Loucy (cell line): ENCODE measurements around the gene DKK3.

Source experiments
- H2AFZ ChIP-seq: fragments of 200-600 bp; sonication (generic); 2 replicates; pipeline ENCODE4 v1.6.0; 2016; ENCODE audit warnings: antibody characterized with exemption, mild to moderate bottlenecking, low read length, moderate library complexity
- H3F3A ChIP-seq: fragments of 200-600 bp; 2 replicates; pipeline ENCODE4 v1.6.0; 2016; ENCODE audit warnings: antibody characterized with exemption, low read depth, mild to moderate bottlenecking
- H3K27me3 ChIP-seq: fragments of 200-600 bp; sonication (generic); 2 replicates; pipeline ENCODE4 v1.6.1; 2014; ENCODE audit warnings: low read length, mild to moderate bottlenecking; ENCODE audit not compliant: insufficient read depth, poor library complexity, severe bottlenecking
- H3K36me3 ChIP-seq: fragments of 200-600 bp; sonication (generic); 2 replicates; pipeline ENCODE4 v1.6.1; 2016; ENCODE audit warnings: low read length; ENCODE audit not compliant: insufficient read depth
- H3K4me1 ChIP-seq: fragments of 200-600 bp; sonication (generic); 2 replicates; pipeline ENCODE4 v1.5.1; 2014; ENCODE audit warnings: low read length, mild to moderate bottlenecking; ENCODE audit not compliant: insufficient read depth, poor library complexity, severe bottlenecking
- H3K4me2 ChIP-seq: fragments of 200-600 bp; sonication (generic); 2 replicates; pipeline ENCODE4 v1.6.0; 2014; ENCODE audit warnings: antibody characterized with exemption, low read length, low read depth, mild to moderate bottlenecking; ENCODE audit not compliant: poor library complexity, severe bottlenecking
- H3K4me3 ChIP-seq: fragments of 200-600 bp; sonication (generic); 2 replicates; pipeline ENCODE4 v1.5.1; 2014; ENCODE audit warnings: low read length, mild to moderate bottlenecking, mixed read lengths; ENCODE audit not compliant: poor library complexity, severe bottlenecking
- H3K79me2 ChIP-seq: fragments of 200-600 bp; sonication (generic); 2 replicates; pipeline ENCODE4 v1.6.1; 2014; ENCODE audit warnings: low read length; ENCODE audit not compliant: insufficient read depth
- H3K9ac ChIP-seq: fragments of 200-600 bp; sonication (generic); 2 replicates; pipeline ENCODE4 v1.6.0; 2014; ENCODE audit warnings: mild to moderate bottlenecking, low read depth, low read length, moderate library complexity; ENCODE audit not compliant: poor library complexity, severe bottlenecking
- H3K9me2 ChIP-seq: fragments of 200-600 bp; sonication (generic); replicated peaks from 2 replicates; pipeline ENCODE4 v1.6.1; 2016; ENCODE audit warnings: low read depth, low read length, mixed read lengths
- H3K9me3 ChIP-seq: fragments of 200-600 bp; sonication (generic); 2 replicates; pipeline ENCODE4 v1.6.1; 2014; ENCODE audit warnings: mild to moderate bottlenecking, antibody characterized with exemption, low read length, low read depth; ENCODE audit not compliant: insufficient read depth
- H4K20me1 ChIP-seq: fragments of 200-600 bp; sonication (generic); 2 replicates; pipeline ENCODE4 v1.6.0; 2014; ENCODE audit warnings: antibody characterized with exemption, low read length, mild to moderate bottlenecking; ENCODE audit not compliant: insufficient read depth, poor library complexity, severe bottlenecking
- EZH2phosphoT487 ChIP-seq: fragments of 200-600 bp; IDR thresholded peaks from 2 replicates; pipeline ENCODE4 v1.6.1; 2018; ENCODE audit warnings: antibody characterized with exemption, mild to moderate bottlenecking, moderate library complexity, borderline replicate concordance
- TF ChIP-seq, protein P1 (sequence below): fragments of 200-600 bp; sonication (generic); conservative IDR thresholded peaks from 2 replicates; pipeline ENCODE4 v1.5.1; 2014; ENCODE audit warnings: mild to moderate bottlenecking, antibody characterized with exemption, low read length

Gene DKK3

DNA sequence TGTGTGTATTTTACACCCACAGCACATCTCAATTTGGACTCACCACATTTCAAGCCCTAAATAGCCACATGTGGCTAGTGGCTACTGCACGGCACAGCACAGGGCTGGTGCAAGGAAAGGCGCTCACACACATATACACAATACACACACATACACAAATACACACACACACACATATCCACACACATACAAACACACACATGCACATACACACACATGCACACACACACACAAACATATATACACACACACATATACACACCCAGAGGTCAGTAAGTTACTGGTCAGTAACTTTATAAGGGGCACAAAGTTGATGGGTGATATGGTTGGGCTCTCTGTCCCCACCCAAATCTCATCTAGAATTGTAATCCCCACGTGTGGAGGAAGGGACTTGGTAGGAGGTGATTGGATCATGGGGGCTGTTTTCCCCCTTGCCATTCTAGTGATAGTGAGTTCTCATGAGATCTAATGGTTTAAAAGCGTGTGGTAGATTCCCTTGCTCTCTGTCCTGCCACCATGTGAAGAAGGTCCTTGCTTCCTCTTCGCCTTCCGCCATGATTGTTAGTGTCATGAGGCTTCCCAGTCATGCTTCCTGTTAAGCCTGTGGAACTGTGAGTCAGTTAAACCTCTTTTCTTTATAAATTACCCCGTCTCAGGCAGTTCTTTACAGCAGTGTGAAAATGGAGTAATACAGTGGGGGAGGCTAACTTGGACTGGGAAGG lies 37.6 kb upstream of the DKK3 start:
- Histone ChIP-seq H3K4me2 (no peak overlapping the region), H3F3A (no peaks in the 10 kb centered on the region), H2AFZ (no peak overlapping the region), H3K4me1 (peaks cover 26% of the 10 kb centered on the region), H3K79me2 (no peaks in the 10 kb centered on the region), H4K20me1 (no peaks in the 10 kb centered on the region), H3K9me2 (no peaks in the 10 kb centered on the region), H3K4me3 (no peak overlapping the region), H3K9me3 (no peaks in the 10 kb centered on the region), H3K36me3 (no peaks in the 10 kb centered on the region), H3K27me3 (no peaks in the 10 kb centered on the region), H3K9ac (no peak overlapping the region)
- TF ChIP-seq EZH2phosphoT487: no peak
- TF ChIP-seq, protein P1, sequence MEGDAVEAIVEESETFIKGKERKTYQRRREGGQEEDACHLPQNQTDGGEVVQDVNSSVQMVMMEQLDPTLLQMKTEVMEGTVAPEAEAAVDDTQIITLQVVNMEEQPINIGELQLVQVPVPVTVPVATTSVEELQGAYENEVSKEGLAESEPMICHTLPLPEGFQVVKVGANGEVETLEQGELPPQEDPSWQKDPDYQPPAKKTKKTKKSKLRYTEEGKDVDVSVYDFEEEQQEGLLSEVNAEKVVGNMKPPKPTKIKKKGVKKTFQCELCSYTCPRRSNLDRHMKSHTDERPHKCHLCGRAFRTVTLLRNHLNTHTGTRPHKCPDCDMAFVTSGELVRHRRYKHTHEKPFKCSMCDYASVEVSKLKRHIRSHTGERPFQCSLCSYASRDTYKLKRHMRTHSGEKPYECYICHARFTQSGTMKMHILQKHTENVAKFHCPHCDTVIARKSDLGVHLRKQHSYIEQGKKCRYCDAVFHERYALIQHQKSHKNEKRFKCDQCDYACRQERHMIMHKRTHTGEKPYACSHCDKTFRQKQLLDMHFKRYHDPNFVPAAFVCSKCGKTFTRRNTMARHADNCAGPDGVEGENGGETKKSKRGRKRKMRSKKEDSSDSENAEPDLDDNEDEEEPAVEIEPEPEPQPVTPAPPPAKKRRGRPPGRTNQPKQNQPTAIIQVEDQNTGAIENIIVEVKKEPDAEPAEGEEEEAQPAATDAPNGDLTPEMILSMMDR: no peak

DNA sequence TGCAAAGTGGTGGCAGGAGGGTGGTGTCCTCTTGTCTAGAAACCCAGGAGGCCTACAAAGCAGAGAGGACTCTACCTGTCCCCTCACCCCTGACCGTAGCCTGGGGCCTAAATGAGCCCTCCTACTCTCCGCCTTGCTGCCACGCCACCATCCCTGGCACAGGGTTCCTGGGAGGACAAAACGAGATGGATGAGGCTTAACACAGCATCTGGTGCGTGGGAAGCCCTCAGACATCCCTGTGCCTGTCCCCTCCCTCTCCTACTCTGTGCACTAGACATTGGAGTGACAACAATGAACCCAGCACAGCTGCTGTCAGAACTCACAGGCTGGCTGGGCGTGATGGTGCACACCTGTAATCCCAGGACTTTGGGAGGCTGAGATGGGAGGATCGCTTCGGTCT lies 36.4 kb upstream of the DKK3 start:
- Histone ChIP-seq H3K9me2 (no peaks in the 10 kb centered on the region), H3K9ac (no peak overlapping the region), H3K4me3 (no peak overlapping the region), H3K4me2 (no peak overlapping the region), H3F3A (no peaks in the 10 kb centered on the region), H4K20me1 (no peaks in the 10 kb centered on the region), H3K36me3 (no peaks in the 10 kb centered on the region), H3K9me3 (no peaks in the 10 kb centered on the region), H3K79me2 (no peaks in the 10 kb centered on the region), H3K27me3 (no peaks in the 10 kb centered on the region), H2AFZ (peak overlapping the region; percentile 12; the same call in 1 of the 2 replicates), H3K4me1 (peaks cover 14% of the 10 kb centered on the region)
- TF ChIP-seq, protein P1: no peak
- no peak for TF ChIP-seq EZH2phosphoT487

DNA sequence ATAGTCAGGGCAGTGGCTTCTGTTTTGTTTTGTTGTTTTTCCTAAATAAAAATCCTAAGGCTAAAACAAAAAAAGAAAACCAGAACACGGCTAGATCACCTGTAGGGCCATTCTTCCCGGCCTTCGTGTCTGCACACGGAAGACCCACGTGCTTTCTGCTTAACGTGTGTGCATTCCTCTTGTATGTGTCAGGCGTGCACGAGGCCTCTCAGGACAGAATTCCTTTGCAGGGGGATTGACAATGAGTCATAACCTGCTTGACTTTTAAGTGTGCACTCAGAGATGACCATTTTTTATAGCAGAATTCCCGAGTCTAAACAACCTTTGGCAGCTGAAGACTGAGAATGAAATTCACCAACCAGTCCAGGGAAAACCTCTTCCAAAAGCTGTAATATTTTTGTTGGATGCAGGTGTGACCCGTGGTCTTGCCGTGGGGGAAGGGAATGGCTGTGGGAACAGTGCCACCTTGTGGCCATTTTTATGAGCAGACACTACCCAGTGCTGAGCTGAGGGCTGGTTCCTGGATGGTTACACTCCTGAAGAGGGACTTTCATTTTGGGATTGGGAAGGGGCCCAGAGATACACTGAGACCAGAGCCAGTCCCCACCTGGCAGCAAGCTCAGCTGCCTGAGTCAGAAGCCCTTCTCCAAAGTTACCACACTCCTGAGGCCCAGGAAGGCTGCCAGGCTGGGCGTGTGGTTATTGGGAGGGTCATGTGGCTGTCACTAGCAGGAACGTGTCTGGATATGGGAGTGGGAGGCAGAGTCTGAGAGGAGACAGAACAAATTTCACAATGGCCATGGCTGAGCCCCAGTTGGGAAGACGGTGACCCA lies 35.7 kb upstream of the DKK3 start:
- H3K79me2 ChIP-seq: no peaks in the 10 kb centered on the region
- no peaks in the 10 kb centered on the region for H3K9me3 ChIP-seq
- H3F3A ChIP-seq: no peaks in the 10 kb centered on the region
- H3K9me2 ChIP-seq: no peaks in the 10 kb centered on the region
- no peaks in the 10 kb centered on the region for H4K20me1 ChIP-seq
- no peak for TF ChIP-seq EZH2phosphoT487
- TF ChIP-seq, protein P1: peak; percentile 96
- H3K36me3 ChIP-seq: no peaks in the 10 kb centered on the region
- H3K27me3 ChIP-seq: no peaks in the 10 kb centered on the region
- peaks cover 8% of the 10 kb centered on the region for H3K4me1 ChIP-seq
- H3K4me3 ChIP-seq: no peak overlapping the region
- no peak overlapping the region for H3K9ac ChIP-seq
- peak overlapping the region; percentile 17 for H2AFZ ChIP-seq
- peak overlapping the region; percentile 36 for H3K4me2 ChIP-seq
